M059J (cell line): ENCODE measurements around the gene LRRC18. TPM values are rescaled to one million over a fixed set of nuclear protein-coding genes. Genes with fewer than 3 reads are reported as not detected.

Source experiments
- DNase-seq: peaks from one replicate; pipeline ENCODE4 v3.0.0-alpha.2; 2012; ENCODE audit warnings: low read depth
- total RNA-seq: library from RNA; depleted of rRNA; stranded (reverse); fragments of >200 nt; shearing (Covaris generic); gene quantifications from 2 replicates; pipeline ENCODE4 v1.2.3, GENCODE V29; 2014; rRNA removed

The LRRC18 gene
- not detected in 2 replicates for total RNA-seq

DNA sequence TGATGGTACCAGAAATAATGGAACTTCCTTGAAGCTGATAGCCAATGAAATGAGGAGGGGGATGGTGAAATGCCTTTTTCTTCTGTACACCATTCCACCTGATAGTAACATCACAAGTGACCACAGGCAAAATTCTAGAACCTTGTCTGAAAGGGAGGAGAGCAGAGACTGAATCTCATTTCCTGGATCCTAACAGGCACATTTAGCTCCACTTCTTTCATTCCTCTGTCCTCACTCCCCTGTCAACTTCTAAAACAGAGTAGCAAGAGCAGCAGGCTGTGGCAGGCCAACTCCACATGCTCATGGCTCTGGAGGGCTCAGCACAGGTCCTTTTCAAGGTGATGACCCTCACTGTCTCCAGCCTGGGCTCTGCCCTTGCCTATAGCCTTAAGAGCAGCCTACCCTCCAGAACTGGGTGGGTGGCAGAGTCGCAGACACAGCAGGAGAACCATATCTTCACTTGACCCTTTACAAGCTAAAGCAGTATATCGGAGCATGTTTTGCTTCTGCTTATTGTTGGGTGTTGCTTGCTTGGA, at the start of gene LRRC18:
Gene LRRC18 (minus strand): TSS at position 51 of the 536 bp plus-strand sequence. CDS start 25,685 bp downstream, outside the sequence.
- no peak for DNase-seq

DNA sequence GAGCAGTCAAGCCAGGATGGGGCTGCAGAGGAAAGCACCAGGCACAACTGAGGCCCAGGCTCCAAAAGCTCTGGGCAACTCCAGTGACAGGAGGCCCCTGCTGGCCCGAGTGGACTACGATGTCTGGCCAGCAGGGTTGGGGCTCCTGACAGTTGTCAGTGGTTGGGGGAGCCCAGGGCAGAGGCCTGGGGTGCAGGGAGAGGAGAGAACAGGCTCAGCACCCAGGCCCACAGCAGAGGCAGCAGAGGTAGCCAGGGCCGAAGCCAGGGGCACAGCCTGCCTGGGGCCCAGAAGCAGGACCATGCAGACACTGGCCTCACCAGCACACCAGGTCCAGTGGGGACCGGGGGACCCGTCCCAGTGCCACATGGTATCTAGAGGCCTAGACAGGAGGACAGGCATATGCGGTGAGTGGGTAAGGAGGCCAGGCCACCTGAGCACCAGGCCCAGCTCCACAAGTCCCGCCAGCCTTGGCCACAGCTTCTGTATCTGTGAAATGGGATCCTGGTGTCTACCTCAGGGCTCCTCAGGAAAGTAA, 46.0 kb upstream of the LRRC18 start:
- no peak for DNase-seq

DNA sequence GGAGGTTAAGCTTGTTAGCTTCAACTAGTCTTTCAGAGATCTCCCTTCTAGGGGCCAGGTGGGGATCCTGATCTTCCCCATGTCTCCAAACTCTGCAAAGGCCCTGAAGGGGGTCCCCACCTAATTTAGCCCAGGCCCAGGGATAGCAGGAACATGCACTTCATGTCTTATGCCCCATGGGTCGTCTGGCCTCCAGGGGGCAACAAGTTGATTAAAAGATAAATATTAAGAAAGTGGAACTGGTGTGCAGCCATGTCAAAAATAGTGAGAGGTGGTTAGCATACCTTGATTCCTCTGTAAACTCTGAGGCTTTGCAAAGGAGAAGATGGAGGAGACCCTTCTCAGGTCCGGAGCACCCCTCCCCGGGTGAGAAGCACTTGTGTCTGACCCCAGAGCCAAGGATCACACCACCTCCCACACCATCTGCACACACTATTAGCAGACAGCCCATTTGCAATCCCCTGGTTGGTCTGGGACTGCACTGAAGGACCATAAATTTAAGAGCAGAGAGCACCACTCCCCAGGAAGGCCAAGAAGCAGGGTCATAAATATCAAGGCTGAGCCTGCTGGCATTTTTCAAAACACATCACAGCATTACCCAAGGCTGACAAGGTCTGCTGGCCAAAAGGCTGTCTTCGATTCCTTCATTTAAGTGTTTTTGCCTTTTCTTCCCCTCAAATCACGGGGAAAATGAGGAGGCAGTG, 44.2 kb upstream of the LRRC18 start:
- DNase-seq = no peak

DNA sequence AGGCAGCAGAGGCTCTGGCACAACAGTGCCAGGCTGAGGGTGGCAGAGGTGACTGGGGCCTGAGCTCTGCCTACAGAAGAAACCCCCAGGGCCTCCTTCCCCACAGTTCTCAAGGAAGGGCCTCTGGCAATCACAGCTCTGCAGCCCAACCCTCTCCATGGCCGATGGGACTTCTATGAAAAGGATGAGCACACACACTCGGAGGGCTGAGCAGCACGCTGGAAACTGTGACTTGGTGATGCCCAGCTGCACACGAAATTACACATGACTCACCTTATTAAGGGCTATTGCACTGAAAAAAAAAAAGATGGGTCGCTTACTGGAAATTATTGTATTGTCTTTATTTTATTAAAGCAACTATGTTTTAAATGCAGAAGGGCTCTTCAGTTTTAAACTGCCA, 42.9 kb upstream of the LRRC18 start:
- no peak for DNase-seq

DNA sequence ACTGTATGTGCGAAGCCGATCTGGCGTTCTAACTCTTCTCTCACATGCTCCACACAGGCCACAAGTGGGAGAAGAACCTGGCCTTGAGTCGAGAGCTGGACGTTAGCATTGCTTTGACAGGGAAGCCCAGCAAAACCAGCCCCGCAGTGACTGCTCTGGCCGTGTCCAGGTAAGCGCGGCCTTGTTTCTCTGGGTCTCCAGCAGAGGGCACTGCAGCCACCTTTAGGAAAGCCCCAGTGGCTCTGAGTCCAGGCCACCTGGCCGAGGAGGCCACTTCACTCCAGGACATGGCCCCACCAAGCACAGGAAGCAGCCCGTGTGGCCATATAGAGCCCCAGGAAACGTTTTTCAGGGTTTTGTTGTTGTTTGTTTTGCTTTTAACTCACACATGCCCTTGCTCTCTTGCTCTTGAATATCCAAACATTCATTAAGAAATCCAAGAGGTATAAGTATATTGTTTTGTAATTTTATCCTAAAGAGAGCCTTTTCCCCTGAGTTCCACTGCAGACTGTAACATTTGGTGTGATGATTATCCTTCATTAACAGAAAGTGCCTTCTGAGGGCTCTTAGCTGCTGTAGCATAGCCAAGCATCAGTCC, 41.8 kb upstream of the LRRC18 start:
- peak; percentile 34 for DNase-seq

DNA sequence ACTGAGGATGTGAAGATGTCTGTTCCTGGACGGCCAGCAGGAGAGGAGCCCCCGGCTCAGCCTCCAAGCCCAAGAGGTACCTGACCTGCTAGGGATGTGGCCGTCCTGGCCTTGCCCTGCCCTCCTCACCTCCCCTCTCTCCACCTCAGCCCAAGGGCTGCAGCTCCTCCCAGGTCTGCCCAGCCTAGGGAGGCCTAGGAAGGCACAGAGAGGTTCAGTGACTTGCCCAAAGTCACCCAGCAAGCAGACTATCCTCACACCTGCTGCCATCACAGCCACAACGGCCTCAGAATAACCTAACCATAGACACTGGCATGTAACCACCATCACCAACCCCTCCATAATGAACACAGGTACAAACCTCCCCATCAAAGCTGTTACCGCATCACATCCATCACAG, 38.7 kb upstream of the LRRC18 start:
- no peak for DNase-seq

DNA sequence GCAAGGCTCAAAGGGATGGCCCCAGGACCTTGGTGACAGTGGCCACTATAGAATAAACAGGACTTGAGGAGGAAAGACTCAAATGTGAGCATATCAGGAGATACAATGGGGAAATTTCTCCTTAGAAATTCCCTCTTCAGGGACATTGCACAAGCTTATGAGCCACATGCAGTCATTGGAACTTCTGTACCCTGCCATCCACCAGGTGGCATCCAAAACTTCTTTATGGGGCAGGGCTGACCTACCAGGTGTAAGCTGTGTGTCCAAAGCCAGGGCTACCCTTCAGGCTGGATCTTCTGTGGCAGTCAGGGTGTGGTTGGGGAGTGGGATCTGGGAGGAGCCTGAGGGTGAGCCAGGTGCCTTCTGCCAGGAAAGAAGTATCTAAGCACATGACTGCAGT, 36.6 kb upstream of the LRRC18 start:
- DNase-seq = peak; percentile 15

DNA sequence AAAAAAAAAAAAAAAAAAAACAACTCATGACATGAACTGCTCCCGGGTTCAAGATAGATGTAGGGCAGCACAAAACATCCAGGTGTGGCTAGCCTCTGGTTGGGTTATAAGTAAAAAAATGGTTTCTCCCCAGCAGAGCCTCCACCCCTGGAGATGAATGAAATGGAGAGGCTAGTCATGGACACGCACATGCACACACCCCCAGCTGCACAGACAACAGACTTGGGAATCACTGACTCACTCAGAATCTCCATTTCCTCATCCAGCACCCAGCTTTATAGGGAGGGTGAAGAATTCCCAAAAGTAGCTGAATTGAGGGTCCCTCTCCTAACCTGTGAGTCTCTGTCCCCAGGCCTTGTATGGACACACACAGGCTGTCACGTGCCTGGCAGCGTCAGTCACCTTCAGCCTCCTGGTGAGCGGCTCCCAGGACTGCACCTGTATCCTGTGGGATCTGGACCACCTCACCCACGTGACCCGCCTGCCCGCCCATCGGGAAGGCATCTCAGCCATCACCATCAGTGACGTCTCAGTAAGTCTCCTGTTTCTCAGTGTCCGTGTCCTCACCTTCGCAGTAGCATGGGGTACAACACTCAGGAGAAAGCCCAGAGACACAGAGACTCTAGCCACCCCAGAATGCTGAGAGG, 35.0 kb upstream of the LRRC18 start:
- DNase-seq = no peak

DNA sequence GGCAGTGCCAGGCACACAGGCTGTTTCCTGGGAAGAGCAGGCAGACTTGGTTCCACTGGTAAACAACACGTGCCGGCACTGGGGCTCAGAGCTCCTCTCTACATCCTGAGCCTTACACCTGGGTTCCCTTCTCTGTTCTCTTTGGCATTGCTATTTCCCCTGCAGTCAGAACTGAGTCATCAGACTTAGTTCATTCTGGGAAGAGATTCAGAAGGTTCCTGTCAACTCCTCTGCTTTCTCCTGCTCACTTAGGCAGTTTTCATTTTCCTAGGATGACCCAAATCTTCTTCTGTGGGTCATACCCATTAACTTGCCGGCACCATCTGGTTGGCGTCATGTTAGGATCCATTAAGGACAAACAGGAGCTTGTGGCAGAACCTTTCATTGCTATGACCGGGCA, 33.4 kb upstream of the LRRC18 start:
- DNase-seq = peak; percentile 21

DNA sequence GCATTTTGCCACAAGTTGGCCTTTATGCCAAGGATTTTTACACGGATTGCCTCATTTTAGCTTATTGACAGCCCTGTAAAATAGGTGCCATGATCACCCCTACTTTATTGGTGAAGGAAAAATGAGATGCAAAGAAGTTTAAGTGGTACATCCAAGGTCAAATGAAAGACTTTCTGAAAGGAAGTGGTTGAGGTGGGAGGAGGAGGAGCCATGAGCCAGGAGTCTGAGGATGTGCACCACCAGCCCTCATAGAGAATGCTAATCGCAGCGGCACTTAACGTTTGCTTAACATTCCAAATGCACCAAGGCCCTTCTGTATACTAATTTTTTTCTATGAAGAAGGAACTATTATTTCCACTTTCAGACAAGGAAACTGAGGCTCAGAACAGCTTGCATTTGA, 31.0 kb upstream of the LRRC18 start:
- no peak for DNase-seq

DNA sequence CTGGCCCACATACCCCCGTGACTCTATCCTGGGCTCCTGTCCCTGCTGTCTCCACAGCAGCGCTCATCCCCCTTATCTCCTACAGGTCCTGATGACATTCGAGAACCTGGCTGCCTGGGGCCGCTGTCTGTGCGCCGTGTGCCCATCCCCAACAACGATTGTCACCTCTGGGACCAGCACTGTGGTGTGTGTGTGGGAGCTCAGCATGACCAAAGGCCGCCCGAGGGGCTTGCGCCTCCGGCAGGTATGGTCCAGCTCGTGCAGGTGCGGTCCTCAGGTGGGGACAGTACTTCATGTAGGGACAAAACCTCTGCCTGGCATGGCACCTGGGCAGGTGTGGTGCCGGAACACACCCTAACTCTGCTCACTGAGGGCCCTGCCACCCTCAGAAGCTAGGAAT, 30.4 kb upstream of the LRRC18 start:
- DNase-seq = no peak

DNA sequence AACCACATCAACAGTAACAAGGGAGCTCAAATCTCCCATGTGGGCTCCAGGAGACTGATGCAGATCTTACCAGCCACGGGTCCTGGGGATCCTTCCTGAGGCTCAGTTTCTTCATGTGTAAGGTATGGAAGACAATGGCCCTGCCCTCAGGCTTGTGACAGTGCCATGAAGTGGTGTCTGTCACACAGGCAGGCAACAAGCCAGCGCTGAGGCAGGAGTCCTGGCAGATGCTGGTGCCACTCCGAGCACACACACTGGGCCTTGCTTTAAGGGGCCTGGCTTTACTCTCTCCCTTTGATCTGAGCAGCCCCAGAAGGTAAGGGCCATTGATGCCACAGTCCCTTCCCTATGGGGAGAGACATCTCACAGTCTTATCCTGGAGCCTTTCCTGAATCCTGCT, 28.4 kb upstream of the LRRC18 start:
- DNase-seq = no peak

DNA sequence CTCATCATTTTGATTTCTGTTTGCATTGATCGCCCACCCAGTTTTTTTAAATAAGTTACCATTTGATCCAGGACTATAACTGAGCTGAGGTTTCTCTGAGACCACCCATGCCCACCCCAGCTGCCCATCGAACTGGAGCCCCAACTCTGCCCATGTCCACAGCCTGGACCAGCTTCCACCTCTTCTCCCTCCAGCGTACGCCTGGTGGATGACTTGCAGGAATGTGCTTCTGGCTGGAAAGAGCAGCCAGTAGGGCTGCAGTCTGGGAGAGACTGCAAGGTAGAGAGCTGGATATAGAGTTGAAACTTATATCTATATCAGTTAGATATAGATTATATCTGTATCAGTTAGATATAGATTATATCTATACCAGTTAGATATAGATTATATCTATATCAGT, 25.8 kb upstream of the LRRC18 start:
- no peak for DNase-seq

DNA sequence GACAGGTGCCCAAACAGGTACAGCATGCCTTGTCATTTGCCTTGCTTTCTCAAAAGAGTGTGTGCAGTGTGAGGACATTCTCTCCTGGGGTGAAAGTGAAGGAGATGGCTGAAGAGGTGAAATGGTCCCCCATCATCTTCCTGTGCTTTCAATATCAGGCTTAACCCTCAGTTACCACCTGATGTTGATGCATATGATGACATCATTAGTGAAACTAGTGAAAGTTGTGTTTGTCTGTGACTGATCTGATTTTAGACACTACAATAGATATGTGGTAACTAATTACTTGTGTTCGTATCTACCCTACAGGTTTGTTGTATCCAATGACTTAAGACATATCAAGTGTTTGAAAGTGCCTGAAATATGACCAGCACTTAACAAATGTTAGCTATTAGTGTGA, 24.4 kb upstream of the LRRC18 start:
- no peak for DNase-seq

DNA sequence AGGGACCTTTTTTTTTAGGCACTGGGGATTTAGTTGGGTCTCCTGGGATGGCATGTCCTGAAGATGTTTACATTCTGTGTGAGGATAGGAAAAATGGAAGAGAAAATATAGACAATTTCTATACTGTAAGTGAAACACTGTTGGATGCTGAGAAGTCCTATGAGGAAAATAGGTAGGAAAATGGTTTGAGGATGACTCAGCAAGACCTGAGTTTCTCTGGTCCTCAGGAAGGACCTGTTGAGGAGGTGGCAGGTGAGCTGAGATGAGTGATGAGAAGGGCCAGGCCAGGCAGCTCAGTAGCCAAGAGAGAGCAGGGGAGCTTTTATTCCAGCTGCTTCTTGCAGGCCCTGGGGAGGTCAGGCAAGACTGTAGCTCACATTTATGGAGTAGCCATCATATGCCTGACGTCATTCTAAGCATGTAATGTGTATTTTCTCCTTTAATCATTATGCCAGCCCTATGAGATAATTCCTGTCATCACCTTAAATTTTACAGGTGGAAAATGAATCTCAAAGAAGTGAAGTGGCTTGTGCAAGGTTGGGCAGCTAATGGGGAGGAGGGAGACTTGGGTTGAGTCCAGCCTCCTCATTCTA, 19.1 kb upstream of the LRRC18 start:
- no peak for DNase-seq

DNA sequence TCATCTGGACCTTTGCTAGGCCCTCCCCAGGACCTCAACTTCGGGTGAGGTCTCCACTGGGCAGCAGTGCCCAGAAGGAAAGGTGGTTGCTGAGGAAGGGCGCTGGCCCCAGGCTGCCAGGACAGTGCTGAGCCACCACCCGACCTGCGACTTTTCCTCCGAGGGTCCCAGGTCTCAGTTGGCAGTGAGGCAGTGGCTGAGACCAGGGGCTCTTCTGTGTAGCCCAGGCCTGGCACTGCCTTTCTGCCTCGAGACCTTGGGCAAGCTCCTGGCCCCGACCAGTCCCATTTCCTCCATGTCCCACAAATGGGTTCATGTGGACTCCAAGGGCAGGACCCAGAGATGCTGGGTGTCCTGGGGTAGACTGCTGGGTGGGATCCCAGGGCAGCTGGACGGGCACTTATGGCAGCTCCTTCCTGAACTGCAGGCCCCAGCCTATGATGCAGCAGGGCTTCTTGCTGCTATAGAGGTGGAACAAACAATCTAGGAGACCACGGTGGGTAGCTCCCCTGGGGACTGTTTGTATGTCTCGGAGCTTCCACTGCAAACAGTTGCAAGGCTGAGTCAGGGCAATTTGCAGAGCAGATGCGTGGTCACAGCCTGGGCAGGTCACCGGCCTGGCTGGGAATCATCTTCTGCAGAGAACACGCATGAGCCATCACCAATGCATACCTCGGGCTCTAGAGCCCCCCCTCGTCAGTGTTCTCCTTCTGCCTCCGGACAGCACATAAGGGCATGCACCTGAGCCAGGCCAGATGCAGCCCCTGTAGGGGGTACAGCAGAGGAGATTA, 17.9 kb upstream of the LRRC18 start:
- DNase-seq = no peak

DNA sequence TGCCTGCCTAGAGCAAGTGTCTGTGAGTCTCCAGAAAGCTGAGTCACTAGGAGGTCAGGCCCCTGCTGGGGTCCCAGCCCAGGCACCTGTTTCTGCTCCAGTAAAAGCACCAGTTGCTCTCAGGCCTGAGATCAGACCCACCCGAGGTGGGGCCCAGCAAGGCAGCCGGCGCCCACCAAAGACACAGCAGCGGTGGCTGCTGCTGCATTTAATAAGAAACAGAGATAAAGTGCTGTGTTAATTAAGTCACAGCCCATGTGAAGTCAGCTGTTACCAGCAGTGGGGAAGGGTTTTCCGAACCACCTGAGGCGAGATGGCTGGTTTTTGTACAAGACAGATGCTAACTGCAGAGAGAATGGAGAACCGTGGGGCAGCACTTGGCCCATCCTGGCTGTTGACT, 12.1 kb upstream of the LRRC18 start:
- DNase-seq = no peak

DNA sequence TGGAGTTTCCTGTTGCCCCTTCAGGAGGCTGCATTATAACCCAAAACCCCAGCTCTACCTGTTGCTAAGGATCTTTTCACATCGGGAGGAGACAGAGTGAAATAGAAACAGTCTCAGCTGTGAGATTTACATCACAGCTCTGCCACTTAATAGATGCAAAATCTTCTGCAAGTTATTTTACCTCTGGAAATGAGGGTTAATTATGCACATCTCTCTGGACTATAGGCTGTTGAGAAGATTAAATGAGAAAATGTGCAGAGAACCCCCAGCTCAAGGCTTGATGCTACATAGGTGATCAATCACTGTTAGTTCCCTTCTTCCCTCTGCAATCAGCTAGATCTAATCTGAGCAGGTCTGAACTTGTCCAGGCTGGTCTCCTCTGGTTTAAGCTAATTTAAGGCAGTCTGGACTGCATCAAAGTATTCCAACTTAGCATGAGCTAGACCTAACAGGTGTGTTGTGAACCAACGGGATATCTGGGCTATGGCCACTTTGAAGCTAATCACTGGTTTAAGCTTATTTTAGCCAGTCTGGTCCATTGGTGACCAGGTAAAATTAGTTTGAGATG, 8.9 kb upstream of the LRRC18 start:
- DNase-seq = no peak

DNA sequence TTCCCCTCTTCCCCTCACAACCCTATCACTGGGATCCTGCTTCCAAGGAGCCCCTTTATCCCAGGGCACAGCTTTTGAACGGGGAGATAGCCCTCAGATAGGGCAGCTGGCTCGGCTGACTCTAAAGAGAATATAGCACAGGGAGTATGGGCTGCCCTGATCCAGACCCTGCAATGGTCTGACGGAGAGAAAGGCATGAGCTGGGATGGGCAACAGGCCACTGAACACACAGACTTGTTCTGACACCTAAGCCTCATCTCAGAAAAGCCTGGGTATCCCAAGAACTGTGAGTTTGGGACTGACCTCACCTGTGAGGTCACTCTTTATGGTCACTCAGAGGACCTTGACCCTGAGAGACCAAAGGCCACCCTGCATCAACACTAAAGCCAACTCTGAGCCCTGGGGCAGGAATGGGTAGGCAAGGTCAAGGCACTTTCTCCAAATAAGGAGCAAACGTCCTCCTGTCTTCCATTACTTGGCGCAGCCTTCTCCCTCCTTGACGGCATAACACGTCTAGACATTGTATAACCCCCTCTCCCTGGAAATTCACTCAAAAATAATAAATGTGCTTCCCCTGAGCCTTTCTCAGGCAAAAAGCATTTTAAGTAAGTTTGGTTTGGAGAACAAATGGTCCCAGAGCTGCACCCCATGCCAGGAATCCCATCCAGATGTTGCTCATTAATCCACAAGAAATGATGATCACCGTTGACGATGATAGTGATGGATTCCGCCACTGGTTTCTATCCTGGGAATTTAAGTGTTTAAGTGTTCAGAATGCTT, 8.2 kb upstream of the LRRC18 start:
- DNase-seq = no peak

DNA sequence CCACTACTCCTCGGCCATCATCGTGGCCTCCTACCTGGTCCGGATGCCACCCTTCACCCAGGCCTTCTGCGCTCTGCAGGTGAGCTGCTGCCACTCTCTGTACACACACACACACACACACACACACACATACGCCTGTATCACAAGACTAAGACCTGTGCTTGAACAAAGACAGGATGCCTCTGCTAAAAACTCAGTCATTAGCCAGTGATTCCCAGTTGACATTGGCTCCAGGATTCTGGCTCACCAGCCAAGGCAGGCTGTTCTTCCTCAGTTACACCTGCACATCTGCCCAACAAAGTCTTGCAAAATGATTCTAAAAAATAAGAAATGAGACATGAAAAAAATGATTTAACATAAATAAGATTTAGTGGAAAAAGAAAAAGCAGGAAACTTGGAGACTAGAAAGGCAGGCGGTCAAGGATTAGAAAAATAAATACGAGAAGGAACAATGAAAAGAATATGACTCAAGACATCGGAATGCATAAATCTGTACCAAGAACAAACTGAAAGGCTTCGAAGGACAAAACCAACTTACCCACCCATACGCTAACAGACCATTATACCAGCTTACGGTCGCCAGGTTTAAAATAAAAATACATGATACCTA, 7.4 kb upstream of the LRRC18 start:
- peak; percentile 31 for DNase-seq
